ENCODE measurements around the gene P2RY11.

The P2RY11 gene

GRCh38 chr19:10111405-10111811 is at the start of gene P2RY11:
Gene P2RY11 (plus strand): TSS chr19:10111693. CDS start chr19:10111722, 29 bp downstream.
- DNase-seq (ENCODE audit: low read depth in 2 of 2) = peak in 1 of 2 donors; percentile 69

GRCh38 chr19:10061717-10062310 is 49.7 kb upstream of the P2RY11 start:
- DNase-seq (ENCODE audit: low read depth in 2 of 2) = no peak

- DNase-seq (ENCODE audit: low read depth in 2 of 2) = no peak
Measured at GRCh38 chr19:10068205-10068604, 43.3 kb upstream of the P2RY11 start.

- no peak for DNase-seq (ENCODE audit: low read depth in 2 of 2)
Measured at GRCh38 chr19:10069046-10069445, 42.4 kb upstream of the P2RY11 start.

GRCh38 chr19:10070730-10071446 is 40.6 kb upstream of the P2RY11 start:
- DNase-seq (ENCODE audit: low read depth in 2 of 2) = no peak

GRCh38 chr19:10074153-10074552 is 37.3 kb upstream of the P2RY11 start:
- peak; percentile 27 to 44 for DNase-seq (ENCODE audit: low read depth in 2 of 2)

GRCh38 chr19:10076535-10076934 is 35.0 kb upstream of the P2RY11 start:
- DNase-seq (ENCODE audit: low read depth in 2 of 2) = no peak

- no peak for DNase-seq (ENCODE audit: low read depth in 2 of 2)
Measured at GRCh38 chr19:10078329-10078728, 33.2 kb upstream of the P2RY11 start.

- DNase-seq (ENCODE audit: low read depth in 2 of 2) = no peak
Measured at GRCh38 chr19:10079031-10079453, 32.5 kb upstream of the P2RY11 start.

- no peak for DNase-seq (ENCODE audit: low read depth in 2 of 2)
Measured at GRCh38 chr19:10083911-10084310, 27.6 kb upstream of the P2RY11 start.

GRCh38 chr19:10084803-10085202 is 26.7 kb upstream of the P2RY11 start:
- DNase-seq (ENCODE audit: low read depth in 2 of 2) = no peak

- peak; percentile 64 to 75 for DNase-seq (ENCODE audit: low read depth in 2 of 2)
Measured at GRCh38 chr19:10085641-10086590, 25.6 kb upstream of the P2RY11 start, which contains the start of gene SHFL. Gene SHFL (plus strand): TSS chr19:10086317. CDS start chr19:10086428, 111 bp downstream.

- no peak for DNase-seq (ENCODE audit: low read depth in 2 of 2)
Measured at GRCh38 chr19:10086591-10087192, 24.8 kb upstream of the P2RY11 start.

- DNase-seq (ENCODE audit: low read depth in 2 of 2) = no peak
Measured at GRCh38 chr19:10087296-10088061, 24.0 kb upstream of the P2RY11 start.

GRCh38 chr19:10088949-10089554 is 22.4 kb upstream of the P2RY11 start:
- no peak for DNase-seq (ENCODE audit: low read depth in 2 of 2)

- DNase-seq (ENCODE audit: low read depth in 2 of 2) = no peak
Measured at GRCh38 chr19:10089801-10090375, 21.6 kb upstream of the P2RY11 start.

GRCh38 chr19:10091370-10091687 is 20.2 kb upstream of the P2RY11 start:
- no peak for DNase-seq (ENCODE audit: low read depth in 2 of 2)

- DNase-seq (ENCODE audit: low read depth in 2 of 2) = no peak
Measured at GRCh38 chr19:10091895-10092641, 19.4 kb upstream of the P2RY11 start.

GRCh38 chr19:10092648-10093294 is 18.7 kb upstream of the P2RY11 start:
- DNase-seq (ENCODE audit: low read depth in 2 of 2) = no peak

Measured in stimulated activated CD4-positive, alpha-beta T cell treated with anti-CD3 and anti-CD28 coated beads, Interleukin-15, amount 100 ng/mL, for 48 hours (primary cell).